Mesodermal cell (in vitro differentiated cells): ENCODE measurements around the gene BICD1.

Source experiments
- H3K27ac ChIP-seq: 2 replicates; pipeline ENCODE4 v1.7.0; 2013; ENCODE audit warnings: mild to moderate bottlenecking, low read depth, low read length, moderate library complexity; ENCODE audit not compliant: severe bottlenecking
- H3K36me3 ChIP-seq: 2 replicates; pipeline ENCODE4 v1.7.1; 2013; ENCODE audit warnings: mild to moderate bottlenecking, low read length, moderate library complexity; ENCODE audit not compliant: control insufficient read depth, insufficient read depth
- H3K4me1 ChIP-seq: one replicate; pipeline ENCODE4 v1.7.1; 2013; ENCODE audit warnings: mild to moderate bottlenecking, low read length; ENCODE audit not compliant: insufficient read depth, control insufficient read depth, poor library complexity, severe bottlenecking
- H3K4me3 ChIP-seq: 2 replicates; pipeline ENCODE4 v1.7.0; 2013; ENCODE audit warnings: low read length, control low read depth, mild to moderate bottlenecking; ENCODE audit not compliant: insufficient read depth, poor library complexity, severe bottlenecking; ENCODE audit errors: extremely low read depth
- H3K9me3 ChIP-seq: 2 replicates; pipeline ENCODE4 v1.7.1; 2013; ENCODE audit warnings: mild to moderate bottlenecking, low read length, moderate library complexity; ENCODE audit not compliant: control insufficient read depth
- WGBS, 2 experiments: methylation state at CpG; one replicate each; pipeline ENCODE4 v1.1.5; 2013; ENCODE audit warnings: missing lambda C conversion rate in 2 of 2; ENCODE audit not compliant: insufficient coverage in 2 of 2; 5-methylcytosine and 5-hydroxymethylcytosine counted together

Gene BICD1

DNA sequence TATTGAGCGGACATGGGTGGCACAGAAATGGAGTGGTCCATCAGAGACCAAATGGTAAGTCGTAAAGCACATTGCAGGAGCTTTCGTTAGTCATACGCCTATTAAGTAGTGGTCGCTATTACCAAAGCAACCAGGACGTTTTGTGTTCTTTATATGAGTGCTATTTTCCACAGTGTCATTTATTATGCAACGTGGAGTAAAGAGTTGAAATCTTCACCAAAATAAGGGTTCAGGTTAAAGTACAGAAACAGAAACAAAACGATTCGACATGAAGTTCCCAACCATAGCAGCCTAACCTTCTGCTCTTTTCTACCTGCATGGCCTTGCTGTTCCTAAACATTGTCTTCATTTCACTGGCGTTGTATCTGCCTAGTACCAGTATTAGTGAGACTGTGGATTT is 272.6 kb downstream of the BICD1 start:
- Histone ChIP-seq H3K27ac (no peak overlapping the region), H3K9me3 (no peaks in the 10 kb centered on the region), H3K36me3 (no peaks in the 10 kb centered on the region), H3K4me3 (no peak overlapping the region), H3K4me1 (no peaks in the 10 kb centered on the region)
- WGBS, 2 experiments: 95 to 96% methylated on average over 8 of the region's 10 CpGs

- no peaks in the 10 kb centered on the region for H3K36me3 ChIP-seq
- WGBS, 2 experiments: 93 to 100% methylated on average over 3 of the region's 8 CpGs
- no peaks in the 10 kb centered on the region for H3K4me1 ChIP-seq
- H3K4me3 ChIP-seq: no peak overlapping the region
- H3K27ac ChIP-seq: no peak overlapping the region
- no peaks in the 10 kb centered on the region for H3K9me3 ChIP-seq
Observed at GRCh38 chr12:32379667-32380066, 273.0 kb downstream of the BICD1 start.

DNA sequence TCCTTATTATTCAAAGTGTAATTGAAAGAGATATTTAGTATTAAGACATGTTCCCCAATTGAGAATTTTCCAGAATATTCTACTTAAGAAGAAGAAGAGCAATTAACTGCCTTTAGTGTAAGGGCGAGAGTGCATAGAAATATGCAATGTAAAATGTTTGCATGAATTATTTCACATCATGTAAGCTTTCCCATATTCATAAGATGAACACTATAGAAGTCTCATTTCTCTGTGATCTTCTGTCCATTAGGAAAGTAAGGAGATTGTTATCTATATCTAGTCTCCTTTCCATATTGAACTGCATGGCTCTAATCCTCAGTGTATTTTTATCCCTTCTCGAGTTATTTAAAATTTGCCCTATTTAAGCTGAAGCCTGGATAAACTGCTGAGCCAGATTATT is 275.6 kb downstream of the BICD1 start:
- Histone ChIP-seq H3K9me3 (no peaks in the 10 kb centered on the region), H3K27ac (no peak overlapping the region), H3K4me1 (no peaks in the 10 kb centered on the region), H3K36me3 (no peaks in the 10 kb centered on the region), H3K4me3 (no peak overlapping the region)
- no CpG with 5 or more reads among the region's 2 CpGs for WGBS, 2 experiments

DNA sequence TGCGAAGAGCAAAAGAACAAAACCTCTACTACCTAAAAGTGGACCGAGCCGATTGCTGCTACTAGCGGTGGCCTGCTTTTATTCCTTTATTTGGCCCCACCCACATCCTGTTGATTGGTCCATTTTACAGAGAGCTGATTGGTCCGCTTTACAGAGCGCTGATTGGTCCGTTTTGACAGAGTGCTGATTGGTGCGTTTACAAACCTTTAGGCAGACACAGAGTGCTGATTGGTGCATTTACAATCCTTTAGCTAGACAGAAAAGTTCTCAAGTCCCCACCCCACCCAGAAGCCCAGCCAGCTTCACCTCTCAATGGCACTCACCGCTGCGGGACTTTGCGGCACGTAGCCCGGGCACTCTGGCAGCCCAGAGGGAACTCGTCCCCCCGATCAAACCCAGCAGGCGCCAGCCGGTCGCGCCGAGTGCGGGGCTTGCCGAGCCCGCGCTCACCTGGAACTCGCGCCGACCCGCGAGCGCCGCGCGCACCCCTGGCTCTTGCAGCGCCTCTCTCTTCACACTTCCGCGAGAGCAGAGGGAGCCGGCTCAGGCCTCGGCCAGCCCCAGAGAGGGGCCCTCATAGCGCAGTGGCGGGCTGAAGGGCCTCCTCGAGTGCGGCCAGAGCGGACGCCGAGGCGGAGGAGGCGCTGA is 284.0 kb downstream of the BICD1 start:
- no peak overlapping the region for H3K27ac ChIP-seq
- no peaks in the 10 kb centered on the region for H3K9me3 ChIP-seq
- WGBS, 2 experiments: 95 to 98% methylated on average over 37 to 39 of the region's 47 CpGs
- H3K4me3 ChIP-seq: no peak overlapping the region
- H3K4me1 ChIP-seq: no peaks in the 10 kb centered on the region
- no peaks in the 10 kb centered on the region for H3K36me3 ChIP-seq

GRCh38 chr12:32395026-32395425 is 288.4 kb downstream of the BICD1 start:
- H3K36me3 ChIP-seq: no peaks in the 10 kb centered on the region

DNA sequence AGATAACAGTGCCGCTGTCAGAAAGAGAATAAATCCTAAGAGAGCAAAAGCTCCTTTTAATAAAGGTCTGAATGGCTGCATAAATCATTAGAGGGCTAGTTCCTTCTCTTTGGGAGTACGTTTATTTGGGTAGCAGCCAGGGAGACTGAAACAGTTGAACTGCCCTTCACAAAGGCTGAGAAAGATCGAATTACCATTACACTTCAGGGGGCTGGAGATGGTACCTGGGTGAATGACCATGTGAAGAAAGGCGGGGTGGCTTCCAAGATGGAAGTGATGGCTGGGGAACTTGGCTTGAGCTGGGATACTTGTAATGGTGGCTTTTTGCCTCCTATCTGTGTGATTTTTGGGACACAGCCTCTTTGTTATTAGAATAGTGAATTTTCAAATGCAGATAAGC is 291.0 kb downstream of the BICD1 start:
- H3K36me3 ChIP-seq: no peaks in the 10 kb centered on the region
- WGBS, 2 experiments: 74% methylated on average over 3 of the region's 4 CpGs; no CpG with 5 or more reads in 1 of the 2 experiments

More at GRCh38 chr12:32395026-32395425, 288.4 kb downstream of the BICD1 start:
- Histone ChIP-seq H3K9me3 (no peaks in the 10 kb centered on the region), H3K27ac (no peak overlapping the region), H3K4me1 (no peaks in the 10 kb centered on the region), H3K4me3 (no peak overlapping the region)

DNA sequence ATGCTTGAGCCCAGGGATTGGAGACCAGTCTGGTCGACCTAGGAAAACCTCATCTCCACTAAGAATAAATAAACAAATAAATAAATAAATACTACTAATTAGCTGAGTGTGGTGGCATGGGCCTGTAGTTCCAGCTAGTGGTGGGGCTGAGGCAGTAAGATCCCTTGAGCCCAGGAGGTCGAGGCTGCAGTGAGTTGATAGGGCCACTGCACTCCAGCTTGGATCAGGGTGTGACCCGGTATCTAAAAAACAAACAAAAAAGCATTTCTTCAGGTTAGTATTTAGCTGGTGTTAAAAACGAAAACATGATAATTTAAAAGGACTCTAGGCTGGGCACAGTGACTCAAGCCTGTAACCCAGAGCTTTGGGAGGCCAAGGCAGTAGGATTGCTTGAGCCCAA is 291.5 kb downstream of the BICD1 start:
- Histone ChIP-seq H3K27ac (no peak overlapping the region), H3K36me3 (no peaks in the 10 kb centered on the region), H3K9me3 (no peaks in the 10 kb centered on the region), H3K4me1 (peaks cover 2% of the 10 kb centered on the region), H3K4me3 (no peak overlapping the region)
- whole genome bisulfite sequencing, 2 experiments: 78 to 92% methylated on average over 1 to 3 of the region's 4 CpGs

More for the DNA sequence above, 291.0 kb downstream of the BICD1 start:
- Histone ChIP-seq H3K9me3 (no peaks in the 10 kb centered on the region), H3K4me3 (no peak overlapping the region), H3K27ac (no peak overlapping the region), H3K4me1 (peaks cover 2% of the 10 kb centered on the region)

- Histone ChIP-seq H3K36me3 (no peaks in the 10 kb centered on the region), H3K4me1 (peaks cover 2% of the 10 kb centered on the region), H3K4me3 (peak overlapping the region; percentile 62), H3K27ac (no peak overlapping the region), H3K9me3 (no peaks in the 10 kb centered on the region)
- 1 to 8% methylated on average over 10 to 36 of the region's 36 CpGs for WGBS, 2 experiments
Observed at GRCh38 chr12:32398816-32399369, 292.2 kb downstream of the BICD1 start.

DNA sequence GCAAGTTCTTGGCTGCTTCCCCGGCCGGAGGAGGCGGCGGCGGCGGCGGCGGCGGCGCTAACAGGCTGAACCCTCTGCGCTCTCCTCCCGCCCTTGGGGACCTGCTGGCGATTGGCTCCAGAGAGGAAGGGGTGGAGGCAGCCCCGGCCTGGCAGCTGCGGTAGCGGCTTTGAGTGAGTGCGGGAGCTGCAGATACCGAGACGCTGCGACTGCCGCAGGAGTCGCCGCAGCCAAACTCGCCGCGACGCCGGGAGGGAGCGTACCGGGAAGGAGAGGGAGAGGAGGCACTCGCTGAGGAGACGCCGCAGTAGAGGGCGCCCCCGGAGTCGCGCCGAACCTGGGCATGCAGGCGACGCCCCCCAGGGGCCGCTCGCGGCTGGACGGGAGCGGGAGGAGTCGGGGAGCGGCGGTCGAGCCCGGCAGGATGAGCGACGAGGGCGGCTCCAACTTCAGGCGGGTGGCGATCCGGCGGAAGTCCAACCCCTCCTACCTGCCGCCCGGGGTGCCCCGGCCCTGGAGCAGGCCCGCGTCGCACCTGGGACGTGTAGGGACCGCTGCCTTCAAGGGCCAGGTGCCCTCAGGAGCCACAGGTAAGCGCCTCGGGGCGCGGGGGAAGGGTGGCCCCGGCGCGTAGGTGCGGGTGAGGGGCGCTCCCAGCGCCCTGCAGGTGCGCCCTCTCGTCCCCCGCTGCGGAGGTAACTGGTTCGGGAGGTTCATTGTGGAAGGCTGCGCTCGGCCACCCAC is 292.9 kb downstream of the BICD1 start, which contains the start of gene FGD4:
FGD4 (plus strand) TSS at position 189 of the 744 bp plus-strand sequence.
- Histone ChIP-seq H3K27ac (no peak within 1 kb of the TSS), H3K9me3 (no peaks in the 10 kb centered on the region), H3K4me1 (peaks cover 2% of the 10 kb centered on the region), H3K36me3 (no peaks in the 10 kb centered on the region), H3K4me3 (peak within 1 kb of the TSS; percentile 62)
- 0% methylated on average over 53 to 61 of the region's 82 CpGs for WGBS, 2 experiments

GRCh38 chr12:32400114-32400672 is 293.5 kb downstream of the BICD1 start:
- peaks cover 2% of the 10 kb centered on the region for H3K4me1 ChIP-seq
- 3 to 4% methylated on average over 11 to 12 of the region's 15 CpGs for WGBS, 2 experiments
- H3K36me3 ChIP-seq: no peaks in the 10 kb centered on the region
- peak overlapping the region; percentile 62 for H3K4me3 ChIP-seq
- no peaks in the 10 kb centered on the region for H3K9me3 ChIP-seq
- no peak overlapping the region for H3K27ac ChIP-seq
